HEK293 (cell line): ENCODE data around the gene NDUFAF5.

Experiments used
- CTCF ChIA-PET: fragments of 350-600 bp; formaldehyde crosslinking; extraction: SDS; loops from one replicate; lab custom pipeline; 2021; ENCODE audit warnings: antibody characterized with exemption; lab: Yijun Ruan, JAX
- POLR2A ChIA-PET: fragments of 300-600 bp; formaldehyde crosslinking; extraction: SDS; loops from one replicate; lab custom pipeline; 2020; ENCODE audit warnings: antibody characterized with exemption, inconsistent platforms; lab: Yijun Ruan, JAX
- H3K27ac ChIP-seq: fragments of 200-500 bp; sonication (Bioruptor generic); 2 replicates; pipeline ENCODE4 v1.5.1; 2014; ENCODE audit warnings: low read depth, low read length, control low read depth, inconsistent platforms; ENCODE audit errors: extremely low read depth
- H3K36me3 ChIP-seq, 2 experiments: fragments of 200-500 bp in 1 of 2; sonication (Bioruptor generic) in 1 of 2; 1 replicate in 1 of 2; 2 replicates in 1 of 2; pipeline ENCODE4 v1.5.1; 2014 to 2017; ENCODE audit warnings: inconsistent platforms in 2 of 2, low read length in 2 of 2; ENCODE audit not compliant: control insufficient read depth in 2 of 2, insufficient read depth in 1 of 2
- H3K4me1 ChIP-seq: fragments of 200-500 bp; sonication (Bioruptor generic); 2 replicates; pipeline ENCODE4 v1.5.1; 2014; ENCODE audit warnings: mild to moderate bottlenecking, low read length, inconsistent platforms; ENCODE audit not compliant: control insufficient read depth, insufficient read depth
- H3K4me3 ChIP-seq: 2 replicates; pipeline ENCODE4 v1.5.1; 2011; ENCODE audit warnings: low read depth, mild to moderate bottlenecking, control low read depth, low read length, moderate library complexity
- H3K9me3 ChIP-seq: fragments of 200-500 bp; sonication (Bioruptor generic); 2 replicates; pipeline ENCODE4 v1.5.1; 2014; ENCODE audit warnings: low read depth, low read length, inconsistent platforms; ENCODE audit not compliant: control insufficient read depth, insufficient read depth
- GLI2 ChIP-seq: fragments of 450-650 bp; formaldehyde crosslinking; IDR thresholded peaks from 2 replicates; pipeline ENCODE4; 2017; ENCODE audit warnings: missing biosample characterization, missing genetic modification characterization, low read depth, borderline replicate concordance
- HOXC10 ChIP-seq: sonication (generic); formaldehyde crosslinking; IDR thresholded peaks from 2 replicates; pipeline ENCODE4 v1.8.1; 2023; ENCODE audit warnings: mild to moderate bottlenecking, missing genetic modification reagents
- KLF1 ChIP-seq: fragments of 450-650 bp; formaldehyde crosslinking; IDR thresholded peaks from 2 replicates; pipeline ENCODE4 v1.5.1; 2016; ENCODE audit warnings: missing biosample characterization, missing genetic modification characterization
- OSR2 ChIP-seq: fragments of 450-650 bp; formaldehyde crosslinking; IDR thresholded peaks from 2 replicates; pipeline ENCODE4 v1.5.1; 2016; ENCODE audit warnings: missing biosample characterization, missing genetic modification characterization
- PRDM1 ChIP-seq: fragments of 450-650 bp; formaldehyde crosslinking; IDR thresholded peaks from 2 replicates; pipeline ENCODE4; 2016; ENCODE audit warnings: missing biosample characterization, missing genetic modification characterization
- SCRT2 ChIP-seq: fragments of 450-650 bp; formaldehyde crosslinking; IDR thresholded peaks from 2 replicates; pipeline ENCODE4 v1.5.1; 2016; ENCODE audit warnings: missing biosample characterization, missing genetic modification characterization
- YY1 ChIP-seq: fragments of 450-650 bp; formaldehyde crosslinking; IDR thresholded peaks from 2 replicates; pipeline ENCODE4 v1.5.1; 2018; ENCODE audit warnings: missing biosample characterization, missing genetic modification characterization
- YY2 ChIP-seq: fragments of 450-650 bp; formaldehyde crosslinking; IDR thresholded peaks from 2 replicates; pipeline ENCODE4 v1.5.1; 2016; ENCODE audit warnings: missing biosample characterization, missing genetic modification characterization
- ZBTB17 ChIP-seq: fragments of 450-650 bp; formaldehyde crosslinking; IDR thresholded peaks from 2 replicates; pipeline ENCODE4 v1.5.1; 2016; ENCODE audit warnings: missing biosample characterization, missing genetic modification characterization
- ZNF23 ChIP-seq: fragments of 450-650 bp; formaldehyde crosslinking; IDR thresholded peaks from 2 replicates; pipeline ENCODE4 v1.5.1; 2016; ENCODE audit warnings: missing biosample characterization, missing genetic modification characterization, borderline replicate concordance
- ZNF398 ChIP-seq: fragments of 450-650 bp; formaldehyde crosslinking; IDR thresholded peaks from 2 replicates; pipeline ENCODE4 v1.5.1; 2017; ENCODE audit warnings: missing biosample characterization, missing genetic modification characterization
- ZNF518A ChIP-seq: fragments of 450-650 bp; formaldehyde crosslinking; conservative IDR thresholded peaks from 2 replicates; pipeline ENCODE4 v1.5.1; 2016; ENCODE audit warnings: low read depth, missing biosample characterization, missing genetic modification characterization
- ZNF544 ChIP-seq: fragments of 450-650 bp; formaldehyde crosslinking; IDR thresholded peaks from 2 replicates; pipeline ENCODE4 v1.5.0; 2017; ENCODE audit warnings: missing biosample characterization, missing genetic modification characterization
- ZNF548 ChIP-seq: fragments of 450-650 bp; formaldehyde crosslinking; IDR thresholded peaks from 2 replicates; pipeline ENCODE4 v1.5.1; 2016; ENCODE audit warnings: missing biosample characterization, missing genetic modification characterization
- ZNF670 ChIP-seq: fragments of 450-650 bp; formaldehyde crosslinking; IDR thresholded peaks from 2 replicates; pipeline ENCODE4 v1.5.1; 2016; ENCODE audit warnings: missing biosample characterization, missing genetic modification characterization, low read depth
- ZNF792 ChIP-seq: fragments of 450-650 bp; formaldehyde crosslinking; IDR thresholded peaks from 2 replicates; pipeline ENCODE4 v1.5.1; 2016; ENCODE audit warnings: missing biosample characterization, missing genetic modification characterization
- TF ChIP-seq, protein P1 (sequence below): fragments of 450-650 bp; formaldehyde crosslinking; IDR thresholded peaks from 2 replicates; pipeline ENCODE4 v1.5.1; 2016; ENCODE audit warnings: missing biosample characterization, missing genetic modification characterization, borderline replicate concordance
- TF ChIP-seq, protein P2 (sequence below): fragments of 450-650 bp; formaldehyde crosslinking; IDR thresholded peaks from 2 replicates; pipeline ENCODE4 v1.5.1; 2016; ENCODE audit warnings: missing biosample characterization, missing genetic modification characterization
- TF ChIP-seq, protein P3 (sequence below): fragments of 450-650 bp; formaldehyde crosslinking; IDR thresholded peaks from 2 replicates; pipeline ENCODE4 v1.5.1; 2016; ENCODE audit warnings: missing biosample characterization, missing genetic modification characterization
- TF ChIP-seq, protein P4 (sequence below): fragments of 450-650 bp; formaldehyde crosslinking; IDR thresholded peaks from 2 replicates; pipeline ENCODE4 v1.5.1; 2016; ENCODE audit warnings: missing biosample characterization, missing genetic modification characterization

NDUFAF5 gene

GRCh38 chr20:13755809-13756208, 29.0 kb upstream of the NDUFAF5 start (continued):
- TF ChIP-seq, protein P1, sequence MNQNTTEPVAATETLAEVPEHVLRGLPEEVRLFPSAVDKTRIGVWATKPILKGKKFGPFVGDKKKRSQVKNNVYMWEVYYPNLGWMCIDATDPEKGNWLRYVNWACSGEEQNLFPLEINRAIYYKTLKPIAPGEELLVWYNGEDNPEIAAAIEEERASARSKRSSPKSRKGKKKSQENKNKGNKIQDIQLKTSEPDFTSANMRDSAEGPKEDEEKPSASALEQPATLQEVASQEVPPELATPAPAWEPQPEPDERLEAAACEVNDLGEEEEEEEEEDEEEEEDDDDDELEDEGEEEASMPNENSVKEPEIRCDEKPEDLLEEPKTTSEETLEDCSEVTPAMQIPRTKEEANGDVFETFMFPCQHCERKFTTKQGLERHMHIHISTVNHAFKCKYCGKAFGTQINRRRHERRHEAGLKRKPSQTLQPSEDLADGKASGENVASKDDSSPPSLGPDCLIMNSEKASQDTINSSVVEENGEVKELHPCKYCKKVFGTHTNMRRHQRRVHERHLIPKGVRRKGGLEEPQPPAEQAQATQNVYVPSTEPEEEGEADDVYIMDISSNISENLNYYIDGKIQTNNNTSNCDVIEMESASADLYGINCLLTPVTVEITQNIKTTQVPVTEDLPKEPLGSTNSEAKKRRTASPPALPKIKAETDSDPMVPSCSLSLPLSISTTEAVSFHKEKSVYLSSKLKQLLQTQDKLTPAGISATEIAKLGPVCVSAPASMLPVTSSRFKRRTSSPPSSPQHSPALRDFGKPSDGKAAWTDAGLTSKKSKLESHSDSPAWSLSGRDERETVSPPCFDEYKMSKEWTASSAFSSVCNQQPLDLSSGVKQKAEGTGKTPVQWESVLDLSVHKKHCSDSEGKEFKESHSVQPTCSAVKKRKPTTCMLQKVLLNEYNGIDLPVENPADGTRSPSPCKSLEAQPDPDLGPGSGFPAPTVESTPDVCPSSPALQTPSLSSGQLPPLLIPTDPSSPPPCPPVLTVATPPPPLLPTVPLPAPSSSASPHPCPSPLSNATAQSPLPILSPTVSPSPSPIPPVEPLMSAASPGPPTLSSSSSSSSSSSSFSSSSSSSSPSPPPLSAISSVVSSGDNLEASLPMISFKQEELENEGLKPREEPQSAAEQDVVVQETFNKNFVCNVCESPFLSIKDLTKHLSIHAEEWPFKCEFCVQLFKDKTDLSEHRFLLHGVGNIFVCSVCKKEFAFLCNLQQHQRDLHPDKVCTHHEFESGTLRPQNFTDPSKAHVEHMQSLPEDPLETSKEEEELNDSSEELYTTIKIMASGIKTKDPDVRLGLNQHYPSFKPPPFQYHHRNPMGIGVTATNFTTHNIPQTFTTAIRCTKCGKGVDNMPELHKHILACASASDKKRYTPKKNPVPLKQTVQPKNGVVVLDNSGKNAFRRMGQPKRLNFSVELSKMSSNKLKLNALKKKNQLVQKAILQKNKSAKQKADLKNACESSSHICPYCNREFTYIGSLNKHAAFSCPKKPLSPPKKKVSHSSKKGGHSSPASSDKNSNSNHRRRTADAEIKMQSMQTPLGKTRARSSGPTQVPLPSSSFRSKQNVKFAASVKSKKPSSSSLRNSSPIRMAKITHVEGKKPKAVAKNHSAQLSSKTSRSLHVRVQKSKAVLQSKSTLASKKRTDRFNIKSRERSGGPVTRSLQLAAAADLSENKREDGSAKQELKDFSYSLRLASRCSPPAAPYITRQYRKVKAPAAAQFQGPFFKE (tag by site-specific recombination), result no peak
- no peak for TF ChIP-seq HOXC10 (CRISPR knock-in tag)
- TF ChIP-seq GLI2, result no peak
- no peak for TF ChIP-seq OSR2 (tag by site-specific recombination)
- no peak for TF ChIP-seq ZNF544 (tag by site-specific recombination)
- no peak for TF ChIP-seq SCRT2 (tag by site-specific recombination)
- no peak for TF ChIP-seq ZBTB17 (tag by site-specific recombination)

GRCh38 chr20:13756551-13756950, 28.3 kb upstream of the NDUFAF5 start:
- peaks cover 6 to 67% of the 10 kb centered on the region in 2 experiments for H3K36me3 ChIP-seq
- H3K9me3 ChIP-seq, result no peaks in the 10 kb centered on the region
- H3K4me3 ChIP-seq, result no peak overlapping the region
- ChIA-PET POLR2A (no interaction called here), CTCF (interaction anchor here (0.8 kb wide), 1 partner anchor 15 kb away, joined by 3 read pairs; no protein-coding TSS in a partner anchor)
- H3K4me1 ChIP-seq, result no peaks in the 10 kb centered on the region
- H3K27ac ChIP-seq, result no peak overlapping the region
- TF ChIP-seq ZNF548 (tag by site-specific recombination) (no peak), ZNF23 (tag by site-specific recombination) (no peak), YY2 (tag by site-specific recombination) (no peak), ZNF518A (tag by site-specific recombination) (no peak), ZNF792 (tag by site-specific recombination) (no peak), KLF1 (tag by site-specific recombination) (no peak), YY1 (tag by site-specific recombination) (no peak), ZNF670 (tag by site-specific recombination) (no peak), ZNF398 (tag by site-specific recombination) (no peak), PRDM1 (no peak)
- TF ChIP-seq, protein P2, sequence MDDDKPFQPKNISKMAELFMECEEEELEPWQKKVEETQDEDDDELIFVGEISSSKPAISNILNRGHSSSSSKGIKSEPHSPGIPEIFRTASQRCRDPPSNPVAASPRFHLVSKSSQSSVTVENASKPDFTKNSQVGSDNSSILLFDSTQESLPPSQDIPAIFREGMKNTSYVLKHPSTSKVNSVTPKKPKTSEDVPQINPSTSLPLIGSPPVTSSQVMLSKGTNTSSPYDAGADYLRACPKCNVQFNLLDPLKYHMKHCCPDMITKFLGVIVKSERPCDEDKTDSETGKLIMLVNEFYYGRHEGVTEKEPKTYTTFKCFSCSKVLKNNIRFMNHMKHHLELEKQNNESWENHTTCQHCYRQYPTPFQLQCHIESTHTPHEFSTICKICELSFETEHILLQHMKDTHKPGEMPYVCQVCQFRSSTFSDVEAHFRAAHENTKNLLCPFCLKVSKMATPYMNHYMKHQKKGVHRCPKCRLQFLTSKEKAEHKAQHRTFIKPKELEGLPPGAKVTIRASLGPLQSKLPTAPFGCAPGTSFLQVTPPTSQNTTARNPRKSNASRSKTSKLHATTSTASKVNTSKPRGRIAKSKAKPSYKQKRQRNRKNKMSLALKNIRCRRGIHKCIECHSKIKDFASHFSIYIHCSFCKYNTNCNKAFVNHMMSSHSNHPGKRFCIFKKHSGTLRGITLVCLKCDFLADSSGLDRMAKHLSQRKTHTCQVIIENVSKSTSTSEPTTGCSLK (tag by site-specific recombination), result no peak
- TF ChIP-seq, protein P3, sequence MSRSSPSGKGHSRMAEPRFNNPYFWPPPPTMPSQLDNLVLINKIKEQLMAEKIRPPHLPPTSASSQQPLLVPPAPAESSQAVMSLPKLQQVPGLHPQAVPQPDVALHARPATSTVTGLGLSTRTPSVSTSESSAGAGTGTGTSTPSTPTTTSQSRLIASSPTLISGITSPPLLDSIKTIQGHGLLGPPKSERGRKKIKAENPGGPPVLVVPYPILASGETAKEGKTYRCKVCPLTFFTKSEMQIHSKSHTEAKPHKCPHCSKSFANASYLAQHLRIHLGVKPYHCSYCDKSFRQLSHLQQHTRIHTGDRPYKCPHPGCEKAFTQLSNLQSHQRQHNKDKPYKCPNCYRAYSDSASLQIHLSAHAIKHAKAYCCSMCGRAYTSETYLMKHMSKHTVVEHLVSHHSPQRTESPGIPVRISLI, result no peak
- TF ChIP-seq, protein P4, sequence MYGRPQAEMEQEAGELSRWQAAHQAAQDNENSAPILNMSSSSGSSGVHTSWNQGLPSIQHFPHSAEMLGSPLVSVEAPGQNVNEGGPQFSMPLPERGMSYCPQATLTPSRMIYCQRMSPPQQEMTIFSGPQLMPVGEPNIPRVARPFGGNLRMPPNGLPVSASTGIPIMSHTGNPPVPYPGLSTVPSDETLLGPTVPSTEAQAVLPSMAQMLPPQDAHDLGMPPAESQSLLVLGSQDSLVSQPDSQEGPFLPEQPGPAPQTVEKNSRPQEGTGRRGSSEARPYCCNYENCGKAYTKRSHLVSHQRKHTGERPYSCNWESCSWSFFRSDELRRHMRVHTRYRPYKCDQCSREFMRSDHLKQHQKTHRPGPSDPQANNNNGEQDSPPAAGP, result no peak
